ENCODE results near the gene MLF2. TPM values are rescaled to one million over a fixed set of nuclear protein-coding genes. Genes with fewer than 3 reads are reported as not detected.
A peak's percentile ranks its signal among the peaks of the same experiment; 100 is the strongest.

The MLF2 gene
- total and polyA plus RNA-seq, 9 of the 15 experiments (the other 6 are each of a cell fraction or from before 2014, with no cell fraction given), result 11.4 to 190 (median 139) TPM

DNA sequence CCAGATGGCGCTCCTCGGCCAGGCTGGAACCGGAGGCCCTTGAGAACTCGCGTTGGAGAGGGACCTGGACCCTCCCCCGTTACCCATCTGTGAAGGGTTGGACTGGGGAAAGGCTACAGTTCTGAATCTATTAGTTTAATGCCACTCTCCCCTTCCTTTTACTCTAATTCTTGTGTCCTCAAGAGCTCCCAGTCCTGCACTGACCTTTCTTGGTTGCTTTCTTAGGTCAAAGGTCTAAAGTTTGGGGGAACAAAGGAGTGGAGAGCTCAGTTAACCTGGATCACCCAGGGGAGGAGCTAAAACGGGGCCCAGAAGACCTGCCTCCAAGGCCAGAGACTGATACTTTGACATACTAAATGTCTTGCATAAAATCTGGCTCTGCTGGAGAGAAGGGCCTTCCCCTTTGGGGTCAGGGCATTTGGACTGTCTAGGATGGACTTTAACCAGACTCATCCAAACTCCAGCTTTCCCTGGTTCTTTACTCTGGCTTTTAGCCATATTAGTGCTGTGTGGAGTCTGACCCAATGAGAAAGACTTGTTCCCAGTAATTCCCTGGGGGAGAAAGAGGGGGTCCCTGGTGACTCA lies 923 bp upstream of the MLF2 start (continued):
- TF ChIP-seq CC2D1A (IDR thresholded peaks at IDR 0.05) (peak; percentile 87; the same call in 1 of the 2 replicates), ZBTB7A (IDR thresholded peaks at IDR 0.05; ENCODE audit: borderline replicate concordance, control insufficient read depth, low read depth, low read length) (peak; percentile 39; the same call in 1 of the 2 replicates), NR2C2 (CRISPR knock-in tag; IDR thresholded peaks at IDR 0.05) (no peak), NR2C2 (tag; IDR thresholded peaks at IDR 0.05) (peak; percentile 78; the same call in 1 of the 2 replicates), POLR3G (IDR thresholded peaks at IDR 0.05; ENCODE audit: extremely low read depth, insufficient read length, insufficient replicate concordance) (no peak), SMC3 (conservative IDR thresholded peaks at IDR 0.05; ENCODE audit: insufficient read depth, low read depth, low read length) (peak; percentile 94), FOSL1 (tag; conservative IDR thresholded peaks at IDR 0.05) (peak; percentile 23; the same call in 1 of the 2 replicates), SP2 (IDR thresholded peaks at IDR 0.05; ENCODE audit: extremely low read depth, low read depth, low read length, poor library complexity, severe bottlenecking) (no peak), ZNF589 (CRISPR knock-in tag; IDR thresholded peaks at IDR 0.05; ENCODE audit: low read depth) (0 out of 2 replicates have a peak, but pooled peaks have one; percentile 38), NR2C1 (IDR thresholded peaks at IDR 0.05) (no peak), NR2C1 (tag; IDR thresholded peaks at IDR 0.05) (peak; percentile 49), ZNF140 (CRISPR knock-in tag; IDR thresholded peaks at IDR 0.05) (no peak)
- TF ChIP-seq, protein P1, sequence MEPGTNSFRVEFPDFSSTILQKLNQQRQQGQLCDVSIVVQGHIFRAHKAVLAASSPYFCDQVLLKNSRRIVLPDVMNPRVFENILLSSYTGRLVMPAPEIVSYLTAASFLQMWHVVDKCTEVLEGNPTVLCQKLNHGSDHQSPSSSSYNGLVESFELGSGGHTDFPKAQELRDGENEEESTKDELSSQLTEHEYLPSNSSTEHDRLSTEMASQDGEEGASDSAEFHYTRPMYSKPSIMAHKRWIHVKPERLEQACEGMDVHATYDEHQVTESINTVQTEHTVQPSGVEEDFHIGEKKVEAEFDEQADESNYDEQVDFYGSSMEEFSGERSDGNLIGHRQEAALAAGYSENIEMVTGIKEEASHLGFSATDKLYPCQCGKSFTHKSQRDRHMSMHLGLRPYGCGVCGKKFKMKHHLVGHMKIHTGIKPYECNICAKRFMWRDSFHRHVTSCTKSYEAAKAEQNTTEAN (CRISPR knock-in tag; IDR thresholded peaks at IDR 0.05), result 0 out of 2 replicates have a peak, but pooled peaks have one; percentile 24
- TF ChIP-seq, protein P2, sequence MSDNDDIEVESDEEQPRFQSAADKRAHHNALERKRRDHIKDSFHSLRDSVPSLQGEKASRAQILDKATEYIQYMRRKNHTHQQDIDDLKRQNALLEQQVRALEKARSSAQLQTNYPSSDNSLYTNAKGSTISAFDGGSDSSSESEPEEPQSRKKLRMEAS (CRISPR knock-in tag; IDR thresholded peaks at IDR 0.05), result 0 out of 2 replicates have a peak, but pooled peaks have one; percentile 8
- TF ChIP-seq, protein P3, sequence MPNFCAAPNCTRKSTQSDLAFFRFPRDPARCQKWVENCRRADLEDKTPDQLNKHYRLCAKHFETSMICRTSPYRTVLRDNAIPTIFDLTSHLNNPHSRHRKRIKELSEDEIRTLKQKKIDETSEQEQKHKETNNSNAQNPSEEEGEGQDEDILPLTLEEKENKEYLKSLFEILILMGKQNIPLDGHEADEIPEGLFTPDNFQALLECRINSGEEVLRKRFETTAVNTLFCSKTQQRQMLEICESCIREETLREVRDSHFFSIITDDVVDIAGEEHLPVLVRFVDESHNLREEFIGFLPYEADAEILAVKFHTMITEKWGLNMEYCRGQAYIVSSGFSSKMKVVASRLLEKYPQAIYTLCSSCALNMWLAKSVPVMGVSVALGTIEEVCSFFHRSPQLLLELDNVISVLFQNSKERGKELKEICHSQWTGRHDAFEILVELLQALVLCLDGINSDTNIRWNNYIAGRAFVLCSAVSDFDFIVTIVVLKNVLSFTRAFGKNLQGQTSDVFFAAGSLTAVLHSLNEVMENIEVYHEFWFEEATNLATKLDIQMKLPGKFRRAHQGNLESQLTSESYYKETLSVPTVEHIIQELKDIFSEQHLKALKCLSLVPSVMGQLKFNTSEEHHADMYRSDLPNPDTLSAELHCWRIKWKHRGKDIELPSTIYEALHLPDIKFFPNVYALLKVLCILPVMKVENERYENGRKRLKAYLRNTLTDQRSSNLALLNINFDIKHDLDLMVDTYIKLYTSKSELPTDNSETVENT (CRISPR knock-in tag; IDR thresholded peaks at IDR 0.05), result no peak
- TF ChIP-seq, protein P4, sequence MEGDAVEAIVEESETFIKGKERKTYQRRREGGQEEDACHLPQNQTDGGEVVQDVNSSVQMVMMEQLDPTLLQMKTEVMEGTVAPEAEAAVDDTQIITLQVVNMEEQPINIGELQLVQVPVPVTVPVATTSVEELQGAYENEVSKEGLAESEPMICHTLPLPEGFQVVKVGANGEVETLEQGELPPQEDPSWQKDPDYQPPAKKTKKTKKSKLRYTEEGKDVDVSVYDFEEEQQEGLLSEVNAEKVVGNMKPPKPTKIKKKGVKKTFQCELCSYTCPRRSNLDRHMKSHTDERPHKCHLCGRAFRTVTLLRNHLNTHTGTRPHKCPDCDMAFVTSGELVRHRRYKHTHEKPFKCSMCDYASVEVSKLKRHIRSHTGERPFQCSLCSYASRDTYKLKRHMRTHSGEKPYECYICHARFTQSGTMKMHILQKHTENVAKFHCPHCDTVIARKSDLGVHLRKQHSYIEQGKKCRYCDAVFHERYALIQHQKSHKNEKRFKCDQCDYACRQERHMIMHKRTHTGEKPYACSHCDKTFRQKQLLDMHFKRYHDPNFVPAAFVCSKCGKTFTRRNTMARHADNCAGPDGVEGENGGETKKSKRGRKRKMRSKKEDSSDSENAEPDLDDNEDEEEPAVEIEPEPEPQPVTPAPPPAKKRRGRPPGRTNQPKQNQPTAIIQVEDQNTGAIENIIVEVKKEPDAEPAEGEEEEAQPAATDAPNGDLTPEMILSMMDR (IDR thresholded peaks at IDR 0.05 in 2 of 3, conservative IDR thresholded peaks at IDR 0.05 in 1 of 3; ENCODE audit: insufficient read depth in 2 of 3, low read depth in 1 of 3, low read length in 3 of 3), result peak in 2 of 3 experiments; percentile 89 to 95; a peak in 3 of 6 replicates
- TF ChIP-seq, protein P5, sequence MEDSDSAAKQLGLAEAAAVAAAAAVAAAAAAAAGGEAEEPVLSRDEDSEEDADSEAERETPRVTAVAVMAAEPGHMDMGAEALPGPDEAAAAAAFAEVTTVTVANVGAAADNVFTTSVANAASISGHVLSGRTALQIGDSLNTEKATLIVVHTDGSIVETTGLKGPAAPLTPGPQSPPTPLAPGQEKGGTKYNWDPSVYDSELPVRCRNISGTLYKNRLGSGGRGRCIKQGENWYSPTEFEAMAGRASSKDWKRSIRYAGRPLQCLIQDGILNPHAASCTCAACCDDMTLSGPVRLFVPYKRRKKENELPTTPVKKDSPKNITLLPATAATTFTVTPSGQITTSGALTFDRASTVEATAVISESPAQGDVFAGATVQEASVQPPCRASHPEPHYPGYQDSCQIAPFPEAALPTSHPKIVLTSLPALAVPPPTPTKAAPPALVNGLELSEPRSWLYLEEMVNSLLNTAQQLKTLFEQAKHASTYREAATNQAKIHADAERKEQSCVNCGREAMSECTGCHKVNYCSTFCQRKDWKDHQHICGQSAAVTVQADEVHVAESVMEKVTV (CRISPR knock-in tag; IDR thresholded peaks at IDR 0.05), result 0 out of 2 replicates have a peak, but pooled peaks have one; percentile 88
- TF ChIP-seq, protein P6, sequence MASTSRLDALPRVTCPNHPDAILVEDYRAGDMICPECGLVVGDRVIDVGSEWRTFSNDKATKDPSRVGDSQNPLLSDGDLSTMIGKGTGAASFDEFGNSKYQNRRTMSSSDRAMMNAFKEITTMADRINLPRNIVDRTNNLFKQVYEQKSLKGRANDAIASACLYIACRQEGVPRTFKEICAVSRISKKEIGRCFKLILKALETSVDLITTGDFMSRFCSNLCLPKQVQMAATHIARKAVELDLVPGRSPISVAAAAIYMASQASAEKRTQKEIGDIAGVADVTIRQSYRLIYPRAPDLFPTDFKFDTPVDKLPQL (IDR thresholded peaks at IDR 0.05; ENCODE audit: extremely low read depth, insufficient read length), result no peak

Measured in K562 (cell line).